Parathyroid adenoma (tissue), 2 donors: ENCODE measurements around the gene PPP6R1.

Source experiments
- H2AFZ ChIP-seq: fragments of 300-600 bp; sonication (generic); one replicate; pipeline ENCODE4 v1.7.0; 2017; ENCODE audit warnings: antibody characterized with exemption, mild to moderate bottlenecking
- H3K27ac ChIP-seq: fragments of 300-600 bp; sonication (generic); one replicate; pipeline ENCODE4 v1.7.0; 2017
- H3K27me3 ChIP-seq: fragments of 300-600 bp; sonication (generic); one replicate; pipeline ENCODE4 v1.7.0; 2017; ENCODE audit warnings: low read length; ENCODE audit not compliant: control insufficient read depth, insufficient read depth
- H3K36me3 ChIP-seq: fragments of 300-600 bp; sonication (generic); one replicate; pipeline ENCODE4 v1.7.0; 2017; ENCODE audit warnings: low read length; ENCODE audit not compliant: control insufficient read depth, insufficient read depth
- H3K4me1 ChIP-seq: fragments of 300-600 bp; sonication (generic); one replicate; pipeline ENCODE4 v1.7.0; 2017; ENCODE audit warnings: control low read depth
- H3K4me2 ChIP-seq: fragments of 300-600 bp; sonication (generic); one replicate; pipeline ENCODE4 v1.7.0; 2017; ENCODE audit warnings: low read length
- H3K4me3 ChIP-seq: fragments of 300-600 bp; sonication (generic); one replicate; pipeline ENCODE4 v1.7.0; 2017; ENCODE audit warnings: low read depth, low read length
- H3K79me2 ChIP-seq: fragments of 300-600 bp; sonication (generic); one replicate; pipeline ENCODE4 v1.7.0; 2017; ENCODE audit warnings: control low read depth
- H3K9ac ChIP-seq: fragments of 300-600 bp; sonication (generic); one replicate; pipeline ENCODE4 v1.7.0; 2017; ENCODE audit warnings: mild to moderate bottlenecking
- H3K9me3 ChIP-seq: fragments of 300-600 bp; sonication (generic); one replicate; pipeline ENCODE4 v1.7.0; 2017; ENCODE audit warnings: low read length; ENCODE audit not compliant: control insufficient read depth
- TF ChIP-seq, protein P1 (sequence below): fragments of 300-600 bp; sonication (generic); IDR thresholded peaks from one replicate; pipeline ENCODE4 v1.7.0; 2017; ENCODE audit warnings: antibody characterized with exemption, mild to moderate bottlenecking
- donor health status: primary hyperparathyroidism.

The PPP6R1 gene

DNA sequence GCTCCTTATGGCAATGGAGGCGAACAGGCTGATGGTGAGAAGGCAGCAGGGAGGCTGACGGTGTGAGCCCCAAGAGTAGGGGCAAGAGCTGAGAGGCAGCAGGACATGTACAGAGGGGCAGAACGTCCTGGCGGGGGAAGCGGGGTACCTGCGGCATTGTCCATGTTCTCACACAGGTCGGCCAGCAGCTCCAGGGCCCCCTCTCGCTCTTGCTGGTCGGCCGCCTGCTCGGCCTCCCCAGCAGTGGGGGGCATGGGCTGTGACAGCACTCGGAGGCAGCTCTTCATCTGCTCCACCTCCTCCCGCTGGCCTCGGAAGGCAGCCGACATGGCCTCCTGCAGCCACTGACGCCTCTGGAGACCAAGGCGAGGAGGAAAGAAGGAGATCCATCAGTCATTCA, 18.7 kb upstream of the PPP6R1 start:
- H3K79me2 ChIP-seq: no peaks in the 10 kb centered on the region
- H3K4me2 ChIP-seq: no peak overlapping the region
- H2AFZ ChIP-seq: no peak overlapping the region
- H3K27me3 ChIP-seq: no peaks in the 10 kb centered on the region
- TF ChIP-seq, protein P1, sequence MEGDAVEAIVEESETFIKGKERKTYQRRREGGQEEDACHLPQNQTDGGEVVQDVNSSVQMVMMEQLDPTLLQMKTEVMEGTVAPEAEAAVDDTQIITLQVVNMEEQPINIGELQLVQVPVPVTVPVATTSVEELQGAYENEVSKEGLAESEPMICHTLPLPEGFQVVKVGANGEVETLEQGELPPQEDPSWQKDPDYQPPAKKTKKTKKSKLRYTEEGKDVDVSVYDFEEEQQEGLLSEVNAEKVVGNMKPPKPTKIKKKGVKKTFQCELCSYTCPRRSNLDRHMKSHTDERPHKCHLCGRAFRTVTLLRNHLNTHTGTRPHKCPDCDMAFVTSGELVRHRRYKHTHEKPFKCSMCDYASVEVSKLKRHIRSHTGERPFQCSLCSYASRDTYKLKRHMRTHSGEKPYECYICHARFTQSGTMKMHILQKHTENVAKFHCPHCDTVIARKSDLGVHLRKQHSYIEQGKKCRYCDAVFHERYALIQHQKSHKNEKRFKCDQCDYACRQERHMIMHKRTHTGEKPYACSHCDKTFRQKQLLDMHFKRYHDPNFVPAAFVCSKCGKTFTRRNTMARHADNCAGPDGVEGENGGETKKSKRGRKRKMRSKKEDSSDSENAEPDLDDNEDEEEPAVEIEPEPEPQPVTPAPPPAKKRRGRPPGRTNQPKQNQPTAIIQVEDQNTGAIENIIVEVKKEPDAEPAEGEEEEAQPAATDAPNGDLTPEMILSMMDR: no peak
- no peak overlapping the region for H3K9ac ChIP-seq
- no peak overlapping the region for H3K4me3 ChIP-seq
- H3K36me3 ChIP-seq: no peaks in the 10 kb centered on the region
- H3K4me1 ChIP-seq: peaks cover 11% of the 10 kb centered on the region
- H3K9me3 ChIP-seq: no peaks in the 10 kb centered on the region
- no peak overlapping the region for H3K27ac ChIP-seq

DNA sequence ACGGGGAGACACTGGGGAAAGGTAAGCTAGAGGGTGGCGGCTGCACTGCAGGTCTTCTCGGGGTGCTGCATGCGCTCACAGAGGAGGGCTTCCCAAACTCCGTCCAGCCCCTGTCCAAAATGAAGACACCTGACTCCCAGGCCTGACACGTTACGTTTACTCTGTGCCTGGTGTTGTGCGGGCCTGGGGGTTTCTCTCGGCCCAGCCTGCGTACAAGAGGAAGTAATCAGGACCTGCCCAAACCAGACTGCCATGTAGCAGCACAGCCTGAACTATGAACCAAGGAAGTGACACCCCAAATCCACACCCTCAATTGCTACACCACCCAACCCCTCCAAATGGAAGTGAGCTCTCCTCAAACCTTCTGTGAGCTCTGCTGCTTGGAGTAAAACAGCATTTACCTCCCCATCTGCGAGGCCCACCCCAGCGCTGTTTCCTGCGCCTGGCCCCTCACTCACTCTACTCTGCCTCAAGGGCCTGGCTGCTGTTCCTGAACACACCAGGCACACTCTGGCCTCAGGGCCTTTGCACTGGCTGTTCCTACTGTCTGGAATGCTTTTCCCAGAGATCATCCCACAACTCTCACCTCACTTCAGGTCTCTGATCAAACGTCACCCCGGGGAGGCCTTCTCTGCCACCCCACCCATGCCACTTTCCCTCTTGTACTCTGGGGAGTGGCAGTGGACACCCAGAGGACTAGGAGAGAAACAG, 18.1 kb upstream of the PPP6R1 start:
- H3K4me1 ChIP-seq: peaks cover 11% of the 10 kb centered on the region
- no peak overlapping the region for H3K4me3 ChIP-seq
- no peaks in the 10 kb centered on the region for H3K27me3 ChIP-seq
- no peak overlapping the region for H2AFZ ChIP-seq
- H3K79me2 ChIP-seq: peaks cover 3% of the 10 kb centered on the region
- no peak overlapping the region for H3K27ac ChIP-seq
- H3K9me3 ChIP-seq: no peaks in the 10 kb centered on the region
- H3K9ac ChIP-seq: no peak overlapping the region
- TF ChIP-seq, protein P1: no peak
- H3K36me3 ChIP-seq: no peaks in the 10 kb centered on the region
- H3K4me2 ChIP-seq: no peak overlapping the region

DNA sequence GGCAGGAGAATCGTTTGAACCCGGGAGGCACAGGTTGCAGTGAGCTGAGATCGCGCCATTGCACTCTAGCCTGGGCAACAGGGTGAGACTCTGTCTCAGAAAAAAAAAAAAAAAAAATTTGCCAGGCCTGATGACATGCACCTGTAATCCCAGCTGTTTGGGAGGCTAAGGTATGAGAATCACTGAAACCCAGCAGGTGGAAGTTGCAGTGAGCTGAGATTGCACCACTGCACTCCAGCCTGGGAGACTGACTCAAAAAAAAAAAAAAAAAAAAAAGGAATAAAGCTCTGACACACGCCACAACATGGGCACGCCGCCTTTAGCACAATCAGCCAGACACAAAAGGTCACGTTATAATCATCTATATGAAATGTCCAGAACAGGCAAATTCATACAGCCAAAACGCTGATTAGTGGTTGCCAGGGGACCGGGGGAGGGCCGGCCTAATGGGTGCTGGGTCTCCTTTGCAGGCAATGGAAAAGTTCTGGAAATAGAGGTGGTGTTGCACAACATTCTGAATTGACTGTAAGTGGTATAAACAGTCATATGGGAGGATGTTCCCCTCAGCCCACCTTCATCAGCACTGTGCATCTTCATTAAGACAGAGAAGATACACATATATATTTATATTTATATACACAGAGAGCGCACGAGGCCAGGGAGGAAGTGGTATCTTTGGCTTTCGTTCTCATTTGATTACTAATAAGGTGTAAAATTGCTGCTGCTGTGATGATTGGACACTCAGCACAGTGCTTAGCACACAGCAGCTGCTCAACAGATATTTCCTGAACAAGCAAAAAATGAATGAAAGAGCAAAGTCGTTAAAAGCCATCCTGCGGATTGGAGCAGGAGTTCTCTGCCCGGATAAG, 17.3 kb upstream of the PPP6R1 start:
- no peak overlapping the region for H3K9ac ChIP-seq
- H2AFZ ChIP-seq: no peak overlapping the region
- H3K27me3 ChIP-seq: no peaks in the 10 kb centered on the region
- peaks cover 7% of the 10 kb centered on the region for H3K4me1 ChIP-seq
- H3K9me3 ChIP-seq: no peaks in the 10 kb centered on the region
- no peak overlapping the region for H3K4me3 ChIP-seq
- TF ChIP-seq, protein P1: no peak
- H3K4me2 ChIP-seq: no peak overlapping the region
- H3K36me3 ChIP-seq: no peaks in the 10 kb centered on the region
- no peak overlapping the region for H3K27ac ChIP-seq
- peaks cover 9% of the 10 kb centered on the region for H3K79me2 ChIP-seq

DNA sequence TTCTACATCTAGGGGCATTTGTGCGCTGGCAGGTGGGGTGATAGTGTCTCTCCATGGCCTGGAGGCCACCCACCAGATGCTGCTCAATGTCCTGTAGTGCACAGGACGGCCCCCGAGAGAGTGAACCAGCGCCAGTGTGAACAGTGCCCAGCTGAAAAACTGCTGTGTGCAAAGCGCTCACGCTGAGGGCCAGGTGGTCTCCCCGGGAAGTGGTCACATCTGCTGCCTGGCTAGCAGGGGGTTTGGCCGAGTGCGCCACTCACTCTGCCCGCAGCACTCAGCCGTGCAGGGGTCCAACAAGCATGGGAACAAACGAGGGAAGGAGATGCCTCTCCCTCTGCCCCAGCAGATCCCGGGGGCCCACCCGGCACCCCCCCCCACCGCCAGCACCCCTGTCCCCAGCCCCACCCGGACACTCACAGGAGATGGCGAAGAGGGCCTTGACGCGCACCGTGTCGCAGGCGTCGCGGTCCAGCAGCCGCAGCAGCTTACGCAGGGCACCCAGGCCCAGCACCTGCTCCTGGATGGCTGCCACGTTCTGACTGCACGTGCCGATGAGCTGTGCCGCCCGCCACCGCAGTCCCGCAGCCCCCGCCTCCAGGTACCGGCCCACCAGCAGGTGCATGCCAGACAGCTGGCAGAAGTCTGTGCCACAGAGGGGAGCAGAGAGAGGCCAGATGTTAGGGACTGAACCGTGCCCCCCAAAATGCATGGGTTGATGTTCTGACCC, 15.3 kb upstream of the PPP6R1 start:
- TF ChIP-seq, protein P1: no peak
- no peaks in the 10 kb centered on the region for H3K4me1 ChIP-seq
- H3K36me3 ChIP-seq: no peaks in the 10 kb centered on the region

More for the DNA sequence above, 15.3 kb upstream of the PPP6R1 start:
- Histone ChIP-seq H3K79me2 (peaks cover 9% of the 10 kb centered on the region), H3K27ac (no peak overlapping the region), H2AFZ (no peak overlapping the region), H3K4me2 (no peak overlapping the region), H3K27me3 (no peaks in the 10 kb centered on the region), H3K4me3 (no peak overlapping the region), H3K9me3 (no peaks in the 10 kb centered on the region), H3K9ac (no peak overlapping the region)
